Thoracic aorta (tissue), 2 donors: Measurements from ENCODE around the gene GTF2F1. TPM values are rescaled to one million over a fixed set of nuclear protein-coding genes. Genes with fewer than 3 reads are reported as not detected.
"Not testable (repeated sequence)": the region's sequence is repeated elsewhere in the genome, so short reads cannot be mapped to it uniquely, and the experiment has no call there.

Source experiments
- ATAC-seq: fragments of 150-250 bp; one replicate; pipeline ENCODE4 v1.8.0; 2017; ENCODE audit warnings: low read depth; ENCODE audit not compliant: insufficient number of reproducible peaks, low FRiP score
- DNase-seq: peaks from one replicate; pipeline ENCODE4 v3.0.0-alpha.2; 2020; ENCODE audit warnings: low spot score
- H3K27ac ChIP-seq, 2 donors: fragments of 200-600 bp; sonication (generic); 1 replicate in 1 of 2; 2 replicates in 1 of 2; pipeline ENCODE4 v1.5.1; 2016; ENCODE audit warnings: mild to moderate bottlenecking in 2 of 2, moderate library complexity in 2 of 2
- H3K27me3 ChIP-seq: fragments of 200-600 bp; sonication (generic); replicated peaks from 2 replicates; pipeline ENCODE4 v1.6.0; 2016; ENCODE audit warnings: mild to moderate bottlenecking; ENCODE audit not compliant: insufficient read depth
- H3K36me3 ChIP-seq: fragments of 200-600 bp; sonication (generic); one replicate; pipeline ENCODE4 v1.5.1; 2016
- H3K4me1 ChIP-seq, 2 donors: fragments of 200-600 bp; sonication (generic); 1 replicate in 1 of 2; 2 replicates in 1 of 2; pipeline versions ENCODE4 v1.5.1 to v1.6.0; 2016; ENCODE audit warnings: low read depth in 2 of 2, mild to moderate bottlenecking in 1 of 2; ENCODE audit not compliant: control insufficient read depth in 1 of 2
- H3K4me3 ChIP-seq: fragments of 200-600 bp; sonication (generic); 2 replicates; pipeline ENCODE4 v1.5.1; 2016; ENCODE audit warnings: mild to moderate bottlenecking
- H3K9me3 ChIP-seq: fragments of 200-600 bp; sonication (generic); 2 replicates; pipeline ENCODE4 v1.5.1; 2016
- CTCF ChIP-seq: fragments of 200-600 bp; sonication (generic); IDR thresholded peaks from one replicate; pipeline ENCODE4 v1.5.1; 2019; ENCODE audit warnings: antibody characterized with exemption
- total RNA-seq, 2 donors: library from RNA; depleted of rRNA; stranded (reverse); fragments of >200 nt; gene quantifications; one replicate each; pipeline versions ENCODE4 v1.1.0 to v1.2.3, GENCODE V29; 2016

GTF2F1 gene
- total RNA-seq, 2 donors from 2014 or later: 22.7 to 27.7 TPM

GRCh38 chr19:6402837-6403608 lies 10.1 kb upstream of the GTF2F1 start:
- no peak for TF ChIP-seq CTCF
- H3K36me3 ChIP-seq: no peaks in the 10 kb centered on the region
- no peak overlapping the region for H3K4me3 ChIP-seq
- H3K27me3 ChIP-seq: no peaks in the 10 kb centered on the region
- no peaks in the 10 kb centered on the region for H3K4me1 ChIP-seq
- no peak overlapping the region for H3K27ac ChIP-seq
- no peaks in the 10 kb centered on the region for H3K9me3 ChIP-seq
- DNase-seq: no peak
- no peak for ATAC-seq

GRCh38 chr19:6402058-6402457 lies 9.1 kb upstream of the GTF2F1 start:
- H3K4me1 ChIP-seq: no peaks in the 10 kb centered on the region
- H3K36me3 ChIP-seq: no peaks in the 10 kb centered on the region
- H3K27ac ChIP-seq: no peak overlapping the region
- TF ChIP-seq CTCF: no peak
- H3K27me3 ChIP-seq: no peaks in the 10 kb centered on the region
- ATAC-seq: no peak
- no peak overlapping the region for H3K4me3 ChIP-seq
- no peak for DNase-seq
- H3K9me3 ChIP-seq: no peaks in the 10 kb centered on the region

- not testable (repeated sequence) for H3K4me3 ChIP-seq, DNase-seq, H3K9me3 ChIP-seq, H3K4me1 ChIP-seq, H3K27ac ChIP-seq, H3K27me3 ChIP-seq, H3K36me3 ChIP-seq, ATAC-seq
These were observed 7.3 kb upstream of the GTF2F1 start for GRCh38 chr19:6400062-6400944.

- no peaks in the 10 kb centered on the region for H3K27me3 ChIP-seq
- H3K27ac ChIP-seq: no peak overlapping the region
- peaks cover 7 to 23% of the 10 kb centered on the region in 2 donors for H3K4me1 ChIP-seq
- H3K9me3 ChIP-seq: no peaks in the 10 kb centered on the region
- no peaks in the 10 kb centered on the region for H3K36me3 ChIP-seq
- no peak for TF ChIP-seq CTCF
- H3K4me3 ChIP-seq: no peak overlapping the region
- DNase-seq (no peak), ATAC-seq (no peak)
These were observed 3.3 kb upstream of the GTF2F1 start for GRCh38 chr19:6396305-6396704.

- no peaks in the 10 kb centered on the region for H3K27me3 ChIP-seq
- no peak overlapping the region for H3K4me3 ChIP-seq
- no peak for DNase-seq
- no peak overlapping the region for H3K27ac ChIP-seq
- peaks cover 7 to 25% of the 10 kb centered on the region in 2 donors for H3K4me1 ChIP-seq
- H3K9me3 ChIP-seq: no peaks in the 10 kb centered on the region
- no peaks in the 10 kb centered on the region for H3K36me3 ChIP-seq
- no peak for TF ChIP-seq CTCF
- ATAC-seq: no peak
These were observed 1.9 kb upstream of the GTF2F1 start for GRCh38 chr19:6394831-6395230.
